Endothelial cell of umbilical vein (primary cell): ENCODE measurements around the gene OLIG3. TPM values are rescaled to one million over a fixed set of nuclear protein-coding genes. Genes with fewer than 3 reads are reported as not detected.

Source experiments
- BruUV-seq: library from RNA; stranded (reverse); fragments of 400-500 nt; replicated peaks from 2 replicates; lab custom pipeline; 2021; lab: Mats Ljungman, UMichigan
- CTCF ChIA-PET: fragments of 300-600, 350-600 bp; sonication (Branson Sonifier 250); formaldehyde crosslinking; loops from one replicate; lab custom pipeline; 2021; ENCODE audit warnings: antibody characterized with exemption, inconsistent platforms; lab: Charles Lee
- POLR2A ChIA-PET: fragments of 300-600, 350-600 bp; sonication (Branson Sonifier 250); formaldehyde crosslinking; loops from one replicate; lab custom pipeline; 2021; ENCODE audit warnings: antibody characterized with exemption, inconsistent platforms; lab: Charles Lee
- DNase-seq: peaks from one replicate; pipeline ENCODE4 v3.0.0-alpha.2; 2011; ENCODE audit warnings: low read depth, low spot score
- FAIRE-seq: peaks from 2 replicates; lab custom pipeline; 2011; peaks lifted over from hg19 to GRCh38; lab: Jason Lieb, UNC
- H2AFZ ChIP-seq: 2 replicates; pipeline ENCODE4 v1.6.0; 2012; ENCODE audit warnings: low read depth, low read length, control low read depth, inconsistent platforms
- H3K27ac ChIP-seq: 2 replicates; pipeline ENCODE4 v1.5.1; 2011; ENCODE audit warnings: low read depth, mild to moderate bottlenecking, control low read depth, low read length, moderate library complexity; ENCODE audit not compliant: insufficient read depth
- H3K27me3 ChIP-seq, 2 experiments: 2 replicates each; pipeline versions ENCODE4 v1.6.0 to v1.6.1; 2011; ENCODE audit warnings: low read length in 2 of 2, mixed read lengths in 1 of 2; ENCODE audit not compliant: control insufficient read depth in 2 of 2, insufficient read depth in 2 of 2
- H3K36me3 ChIP-seq, 2 experiments: 2 replicates in 1 of 2; 3 replicates in 1 of 2; pipeline ENCODE4 v1.5.1; 2011; ENCODE audit warnings: low read length in 2 of 2, mild to moderate bottlenecking in 1 of 2, moderate library complexity in 1 of 2; ENCODE audit not compliant: control insufficient read depth in 2 of 2, insufficient read depth in 2 of 2; ENCODE audit errors: extremely low read depth in 1 of 2
- H3K4me1 ChIP-seq: 3 replicates; pipeline ENCODE4 v1.5.1; 2011; ENCODE audit warnings: mild to moderate bottlenecking, low read length; ENCODE audit not compliant: control insufficient read depth, insufficient read depth; ENCODE audit errors: extremely low read depth
- H3K4me2 ChIP-seq: 2 replicates; pipeline ENCODE4 v1.6.1; 2011; ENCODE audit warnings: low read length, control low read depth, mixed read lengths; ENCODE audit not compliant: insufficient read depth
- H3K4me3 ChIP-seq, 3 experiments: fragments of 200-600 bp in 1 of 3; sonication (generic), shearing (Covaris generic) in 1 of 3; replicated peaks in 1 of 3; 2 replicates each; pipeline ENCODE4 v1.5.1; 2011 to 2016; ENCODE audit warnings: control low read depth in 3 of 3, low read length in 3 of 3, mild to moderate bottlenecking in 2 of 3, inconsistent platforms in 1 of 3, low read depth in 1 of 3, moderate library complexity in 1 of 3; ENCODE audit not compliant: insufficient read depth in 1 of 3
- H3K79me2 ChIP-seq: 2 replicates; pipeline ENCODE4 v1.6.0; 2012; ENCODE audit warnings: low read length, inconsistent platforms; ENCODE audit not compliant: control insufficient read depth, insufficient read depth
- H3K9ac ChIP-seq: replicated peaks from 2 replicates; pipeline ENCODE3; 2011; ENCODE audit warnings: low read length, control low read depth; ENCODE audit not compliant: insufficient read depth; ENCODE audit errors: extremely low read depth
- H3K9me1 ChIP-seq: replicated peaks from 3 replicates; pipeline ENCODE4 v1.6.0; 2011; ENCODE audit warnings: mild to moderate bottlenecking, low read length; ENCODE audit not compliant: control insufficient read depth, insufficient read depth; ENCODE audit errors: extremely low read depth
- H3K9me3 ChIP-seq: replicated peaks from 2 replicates; pipeline ENCODE4 v1.5.1; 2012; ENCODE audit warnings: low read length, inconsistent platforms; ENCODE audit not compliant: control insufficient read depth, insufficient read depth
- H4K20me1 ChIP-seq: replicated peaks from 2 replicates; pipeline ENCODE3; 2011; ENCODE audit warnings: mild to moderate bottlenecking, low read length; ENCODE audit not compliant: control insufficient read depth, insufficient read depth; ENCODE audit errors: extremely low read depth
- CTCF ChIP-seq, 2 donors: IDR thresholded peaks; 1 replicate in 1 of 2; 2 replicates in 1 of 2; pipeline ENCODE4 v1.5.1; 2011; ENCODE audit warnings: low read length in 2 of 2, mild to moderate bottlenecking in 2 of 2, moderate library complexity in 2 of 2, control low read depth in 1 of 2, inconsistent platforms in 1 of 2, low read depth in 1 of 2; ENCODE audit not compliant: insufficient read depth in 1 of 2; ENCODE audit errors: extremely low read depth in 1 of 2
- EZH2 ChIP-seq: IDR thresholded peaks from 2 replicates; pipeline ENCODE4 v1.6.1; 2012; ENCODE audit warnings: borderline replicate concordance, low read depth, mild to moderate bottlenecking, moderate library complexity, low read length, inconsistent platforms; ENCODE audit not compliant: severe bottlenecking
- FOS ChIP-seq: IDR thresholded peaks from 2 replicates; pipeline ENCODE4 v1.6.1; 2011; ENCODE audit warnings: mild to moderate bottlenecking, low read length, moderate library complexity, borderline replicate concordance; ENCODE audit not compliant: insufficient read depth
- GATA2 ChIP-seq: IDR thresholded peaks from 2 replicates; pipeline ENCODE4 v1.7.0; 2011; ENCODE audit warnings: low read depth, mild to moderate bottlenecking, moderate library complexity, mixed read lengths, low read length; ENCODE audit not compliant: insufficient read length, insufficient read depth
- JUN ChIP-seq: IDR thresholded peaks from 2 replicates; pipeline ENCODE4 v1.6.1; 2011; ENCODE audit warnings: borderline replicate concordance, low read depth; ENCODE audit not compliant: insufficient read length, insufficient read depth
- MYC ChIP-seq: IDR thresholded peaks from one replicate; pipeline ENCODE4 v1.6.1; 2011; ENCODE audit warnings: mild to moderate bottlenecking, low read depth, low read length
- POLR2A ChIP-seq: IDR thresholded peaks from 2 replicates; pipeline ENCODE4 v1.6.1; 2012; ENCODE audit warnings: low read depth, mild to moderate bottlenecking, control low read depth, low read length
- POLR2AphosphoS5 ChIP-seq: IDR thresholded peaks from 2 replicates; pipeline ENCODE4 v1.6.1; 2012; ENCODE audit warnings: low read depth, mild to moderate bottlenecking, control low read depth, low read length, moderate library complexity; ENCODE audit not compliant: insufficient read depth
- dilution Hi-C: fragments of 300-500 bp; cut with MboI; formaldehyde crosslinking; loops from one replicate; pipeline ENCODE4 v1.15.0; 2019; ENCODE audit warnings: low sequenced_read_pairs; ENCODE audit not compliant: extremely low pct_ligation_motif_present
- intact Hi-C: fragments of 100-400 bp; cut with micrococcal nuclease; formaldehyde crosslinking; loops from one replicate; pipeline ENCODE4 v1.10.0; 2022
- polyA plus RNA-seq, 4 experiments: library from polyadenylated mRNA; depleted of rRNA in 3 of 4; stranded (reverse) in 3 of 4; unstranded in 1 of 4; fragments of >200 nt; gene quantifications; 2 replicates each; pipeline versions ENCODE4 v1.2.1 to v1.2.3, GENCODE V29; 2011 to 2012; ENCODE audit warnings: missing spikeins in 1 of 4
- total RNA-seq: library from RNA; stranded (reverse); gene quantifications from 2 replicates; pipeline ENCODE4 v1.2.3, GENCODE V29; 2021
- TF ChIP-seq, protein P1 (sequence below): IDR thresholded peaks from 2 replicates; pipeline ENCODE4 v1.6.1; 2011; ENCODE audit not compliant: insufficient read depth, insufficient read length

Gene OLIG3
- total and polyA plus RNA-seq, 2 donors (not counting 3 experiments of a cell fraction or from before 2014, with no cell fraction given), result not detected

GRCh38 chr6:137510923-137511322 is 16.7 kb upstream of the OLIG3 start:
- H3K27me3 ChIP-seq, result peaks cover 22 to 28% of the 10 kb centered on the region in 2 experiments
- no peaks in the 10 kb centered on the region for H3K4me1 ChIP-seq
- H2AFZ ChIP-seq, result no peak overlapping the region
- no peak overlapping the region for H3K9ac ChIP-seq
- dilution Hi-C loops, result no loop called here
- no peaks in the 10 kb centered on the region for H3K36me3 ChIP-seq
- no peaks in the 10 kb centered on the region for H3K79me2 ChIP-seq
- no peak overlapping the region for H3K27ac ChIP-seq
- no peaks in the 10 kb centered on the region for H3K9me3 ChIP-seq
- H3K9me1 ChIP-seq, result no peaks in the 10 kb centered on the region
- H3K4me3 ChIP-seq, result no peak overlapping the region
- no peak for DNase-seq
- TF ChIP-seq EZH2, result no peak
- TF ChIP-seq POLR2A, result no peak
- no peak for TF ChIP-seq GATA2
- no peak for TF ChIP-seq POLR2AphosphoS5
- no peak for TF ChIP-seq FOS
- TF ChIP-seq JUN, result no peak
- no peak for TF ChIP-seq MYC
- TF ChIP-seq, protein P1, sequence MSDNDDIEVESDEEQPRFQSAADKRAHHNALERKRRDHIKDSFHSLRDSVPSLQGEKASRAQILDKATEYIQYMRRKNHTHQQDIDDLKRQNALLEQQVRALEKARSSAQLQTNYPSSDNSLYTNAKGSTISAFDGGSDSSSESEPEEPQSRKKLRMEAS, result no peak
- no peak overlapping the region for H3K4me2 ChIP-seq
- FAIRE-seq, result no peak
- H4K20me1 ChIP-seq, result no peaks in the 10 kb centered on the region
- intact Hi-C loops, result no loop called here
- ChIA-PET CTCF (no interaction called here), POLR2A (no interaction called here)
- BruUV-seq, result no TSS peak

- no peaks in the 10 kb centered on the region for H3K9me1 ChIP-seq
- no peak for FAIRE-seq
- DNase-seq, result no peak
- H3K4me1 ChIP-seq, result no peaks in the 10 kb centered on the region
- no peak overlapping the region for H3K4me3 ChIP-seq
- BruUV-seq, result no TSS peak
- H3K79me2 ChIP-seq, result no peaks in the 10 kb centered on the region
- dilution Hi-C loops, result no loop called here
- H3K36me3 ChIP-seq, result no peaks in the 10 kb centered on the region
- no peak overlapping the region for H3K9ac ChIP-seq
- no peak overlapping the region for H2AFZ ChIP-seq
- H3K27ac ChIP-seq, result no peak overlapping the region
- TF ChIP-seq JUN (no peak), CTCF (IDR thresholded peaks at IDR 0.05; ENCODE audit: extremely low read depth in 1 of 2, insufficient read depth in 1 of 2, low read depth in 1 of 2, low read length in 2 of 2) (no peak), GATA2 (no peak), POLR2A (no peak), FOS (no peak), MYC (no peak), POLR2AphosphoS5 (no peak), EZH2 (no peak)
- TF ChIP-seq, protein P1, result no peak
- H4K20me1 ChIP-seq, result no peaks in the 10 kb centered on the region
- no peak overlapping the region for H3K4me2 ChIP-seq
- CTCF ChIA-PET, result no interaction called here
- H3K27me3 ChIP-seq, result peaks cover 57 to 87% of the 10 kb centered on the region in 2 experiments
- POLR2A ChIA-PET, result no interaction called here
- no peaks in the 10 kb centered on the region for H3K9me3 ChIP-seq
- intact Hi-C loops, result loop anchor here (10.0 kb wide), 1 partner anchor 224 kb away; no protein-coding TSS in a partner anchor
These were observed 4.4 kb upstream of the OLIG3 start for GRCh38 chr6:137498481-137499190.
